H1 (cell line): ENCODE results near the gene ELAVL2. TPM values are rescaled to one million over a fixed set of nuclear protein-coding genes. Genes with fewer than 3 reads are reported as not detected.

Experiments used
- CTCF ChIA-PET: fragments of 300-600 bp; sonication (Branson Sonifier 250); formaldehyde crosslinking; loops from one replicate; lab custom pipeline; 2021; ENCODE audit not compliant: partially characterized antibody; lab: Charles Lee
- POLR2A ChIA-PET: fragments of 300-600 bp; sonication (Branson Sonifier 250); formaldehyde crosslinking; loops from one replicate; lab custom pipeline; 2021; ENCODE audit warnings: inconsistent platforms; ENCODE audit not compliant: partially characterized antibody; lab: Charles Lee
- DNase-seq, 2 experiments: peaks; one replicate each; pipeline versions ENCODE4 v3.0.0 to v3.0.0-alpha.2; 2010 to 2022; ENCODE audit warnings: low spot score in 2 of 2, low read depth in 1 of 2, mixed read lengths in 1 of 2
- FAIRE-seq: peaks from 2 replicates; lab custom pipeline; 2011; peaks lifted over from hg19 to GRCh38; lab: Jason Lieb, UNC
- H2AFZ ChIP-seq: 2 replicates; pipeline ENCODE4 v1.8.1; 2012; ENCODE audit warnings: low read length, inconsistent platforms
- H2AK5ac ChIP-seq: 2 replicates; pipeline ENCODE4 v1.6.1; 2013; ENCODE audit warnings: low read depth, low read length
- H2BK120ac ChIP-seq: replicated peaks from 2 replicates; pipeline ENCODE3; 2013; ENCODE audit warnings: low read depth, low read length, inconsistent platforms
- H2BK12ac ChIP-seq: 2 replicates; pipeline ENCODE4 v1.6.1; 2013; ENCODE audit warnings: low read depth, low read length
- H2BK15ac ChIP-seq: 2 replicates; pipeline ENCODE4 v1.6.1; 2013; ENCODE audit warnings: low read length
- H2BK20ac ChIP-seq: 2 replicates; pipeline ENCODE4 v1.6.1; 2013; ENCODE audit warnings: low read length
- H2BK5ac ChIP-seq: 2 replicates; pipeline ENCODE4 v1.6.1; 2013; ENCODE audit warnings: low read depth, low read length
- H3K14ac ChIP-seq: 2 replicates; pipeline ENCODE4 v1.6.1; 2013; ENCODE audit warnings: inconsistent platforms; ENCODE audit not compliant: insufficient read length
- H3K18ac ChIP-seq: 2 replicates; pipeline ENCODE4 v1.6.1; 2013; ENCODE audit warnings: low read length; ENCODE audit errors: extremely low read depth
- H3K23ac ChIP-seq: 2 replicates; pipeline ENCODE4 v1.6.1; 2013; ENCODE audit warnings: inconsistent platforms; ENCODE audit not compliant: insufficient read length
- H3K23me2 ChIP-seq: 2 replicates; pipeline ENCODE4 v1.6.1; 2013; ENCODE audit warnings: low read depth, low read length
- H3K27ac ChIP-seq: 2 replicates; pipeline ENCODE4 v1.6.1; 2011; ENCODE audit warnings: low read depth, low read length, inconsistent platforms
- H3K27me3 ChIP-seq, 4 experiments: replicated peaks in 1 of 4; 1 replicate in 1 of 4; 2 replicates in 3 of 4; pipeline versions ENCODE4 v1.6.1 to v1.8.1; 2011 to 2013; ENCODE audit warnings: low read length in 3 of 4, mild to moderate bottlenecking in 3 of 4, inconsistent platforms in 2 of 4, mixed read lengths in 2 of 4, moderate library complexity in 1 of 4; ENCODE audit not compliant: control insufficient read depth in 3 of 4, insufficient read depth in 3 of 4; ENCODE audit errors: extremely low read depth in 1 of 4
- H3K36me3 ChIP-seq, 4 experiments: 2 replicates each; pipeline versions ENCODE4 v1.6.1 to v1.8.1; 2011 to 2013; ENCODE audit warnings: mild to moderate bottlenecking in 4 of 4, low read length in 3 of 4, moderate library complexity in 2 of 4, control low read depth in 1 of 4, inconsistent platforms in 1 of 4; ENCODE audit not compliant: insufficient read depth in 4 of 4, control insufficient read depth in 2 of 4
- H3K4ac ChIP-seq: replicated peaks from 2 replicates; pipeline ENCODE3; 2013; ENCODE audit warnings: low read length, low read depth, mixed read lengths, inconsistent platforms; ENCODE audit not compliant: insufficient read length
- H3K4me1 ChIP-seq, 4 experiments: replicated peaks in 1 of 4; 1 replicate in 1 of 4; 2 replicates in 3 of 4; pipeline versions ENCODE4 v1.6.1 to v1.8.1; 2011 to 2013; ENCODE audit warnings: low read length in 3 of 4, inconsistent platforms in 2 of 4, mixed read lengths in 1 of 4; ENCODE audit not compliant: insufficient read depth in 4 of 4, control insufficient read depth in 3 of 4
- H3K4me2 ChIP-seq, 2 experiments: 2 replicates each; pipeline versions ENCODE4 v1.6.1 to v1.8.1; 2011 to 2013; ENCODE audit warnings: low read depth in 2 of 2, low read length in 2 of 2, control low read depth in 1 of 2, inconsistent platforms in 1 of 2, mild to moderate bottlenecking in 1 of 2; ENCODE audit not compliant: insufficient read depth in 1 of 2
- H3K4me3 ChIP-seq, 4 experiments: fragments of 200-600, 300-600 bp in 1 of 4; sonication (generic), shearing (Covaris generic), sonication (Bioruptor Twin) in 1 of 4; 2 replicates each; pipeline versions ENCODE4 v1.5.1 to v1.8.1; 2011 to 2016; ENCODE audit warnings: low read length in 4 of 4, low read depth in 3 of 4, control low read depth in 2 of 4, inconsistent platforms in 2 of 4, mild to moderate bottlenecking in 2 of 4, mixed read lengths in 1 of 4, moderate library complexity in 1 of 4; ENCODE audit not compliant: insufficient read depth in 2 of 4; ENCODE audit errors: extremely low read depth in 1 of 4
- H3K56ac ChIP-seq: replicated peaks from 2 replicates; pipeline ENCODE3; 2013; ENCODE audit warnings: low read depth, mild to moderate bottlenecking, mixed read lengths, low read length, inconsistent platforms; ENCODE audit not compliant: insufficient read length
- H3K79me1 ChIP-seq: 2 replicates; pipeline ENCODE4 v1.6.1; 2013; ENCODE audit warnings: low read depth, low read length, control low read depth
- H3K79me2 ChIP-seq, 2 experiments: 2 replicates each; pipeline versions ENCODE4 v1.6.1 to v1.8.1; 2012 to 2013; ENCODE audit warnings: low read length in 2 of 2, mild to moderate bottlenecking in 2 of 2, inconsistent platforms in 1 of 2; ENCODE audit not compliant: insufficient read depth in 2 of 2, control insufficient read depth in 1 of 2
- H3K9ac ChIP-seq, 4 experiments: replicated peaks in 1 of 4; 1 replicate in 1 of 4; 2 replicates in 3 of 4; pipeline versions ENCODE4 v1.6.1 to v1.8.1; 2011 to 2013; ENCODE audit warnings: low read depth in 3 of 4, low read length in 3 of 4, control low read depth in 2 of 4, mild to moderate bottlenecking in 2 of 4, moderate library complexity in 2 of 4, inconsistent platforms in 1 of 4; ENCODE audit errors: extremely low read depth in 1 of 4
- H3K9me3 ChIP-seq, 2 experiments: 2 replicates each; pipeline versions ENCODE4 v1.6.1 to v1.8.1; 2012 to 2013; ENCODE audit warnings: mild to moderate bottlenecking in 2 of 2, moderate library complexity in 2 of 2, control low read depth in 1 of 2, inconsistent platforms in 1 of 2, low read depth in 1 of 2, low read length in 1 of 2, mixed read lengths in 1 of 2; ENCODE audit not compliant: insufficient read depth in 2 of 2
- H4K20me1 ChIP-seq, 2 experiments: replicated peaks in 1 of 2; 2 replicates each; pipeline versions ENCODE3 to v1.8.1; 2011 to 2013; ENCODE audit warnings: inconsistent platforms in 2 of 2, low read length in 2 of 2, mild to moderate bottlenecking in 1 of 2; ENCODE audit not compliant: insufficient read depth in 2 of 2, control insufficient read depth in 1 of 2
- H4K5ac ChIP-seq: 2 replicates; pipeline ENCODE4 v1.6.1; 2013; ENCODE audit warnings: low read length, low read depth, mixed read lengths, inconsistent platforms; ENCODE audit not compliant: insufficient read length
- H4K8ac ChIP-seq: 2 replicates; pipeline ENCODE4 v1.8.0; 2013; ENCODE audit warnings: mild to moderate bottlenecking, moderate library complexity, low read length, inconsistent platforms; ENCODE audit not compliant: insufficient read depth; ENCODE audit errors: extremely low read depth
- H4K91ac ChIP-seq: replicated peaks from 2 replicates; pipeline ENCODE3; 2013; ENCODE audit warnings: low read length, mixed read lengths, inconsistent platforms; ENCODE audit not compliant: insufficient read length
- POLR2AphosphoS5 ChIP-seq: IDR thresholded peaks from 2 replicates; pipeline ENCODE4 v1.6.1; 2011; ENCODE audit warnings: low read depth, low read length
- polyA plus RNA-seq, 7 experiments: library from polyadenylated mRNA; depleted of rRNA in 3 of 7; stranded (reverse) in 5 of 7; unstranded in 2 of 7; fragments of >200 nt in 5 of 7; fragments of 200-250 nt in 2 of 7; gene quantifications; 1 replicate in 5 of 7; 2 replicates in 1 of 7; 4 replicates in 1 of 7; pipeline versions ENCODE4 v1.2.1 to v1.2.3, GENCODE V29; 2011 to 2013; ENCODE audit warnings: missing spikeins in 2 of 7, mixed read lengths in 2 of 7
- total RNA-seq: library from RNA; stranded (reverse); fragmentation: NEBNext Ultra II Directional; extraction: Animal tissue kit (Norgen Biotek cat#: 25700); gene quantifications from 2 replicates; pipeline ENCODE4 v1.2.1, GENCODE V29; 2021
- TF ChIP-seq, protein P1 (sequence below): IDR thresholded peaks from 2 replicates; pipeline ENCODE4 v1.6.1; 2012; ENCODE audit warnings: inconsistent platforms

The ELAVL2 gene
- total and polyA plus RNA-seq, 2 of the 8 experiments (the other 6 are each of a cell fraction or from before 2014, with no cell fraction given), result 4.9 to 21.9 TPM

DNA sequence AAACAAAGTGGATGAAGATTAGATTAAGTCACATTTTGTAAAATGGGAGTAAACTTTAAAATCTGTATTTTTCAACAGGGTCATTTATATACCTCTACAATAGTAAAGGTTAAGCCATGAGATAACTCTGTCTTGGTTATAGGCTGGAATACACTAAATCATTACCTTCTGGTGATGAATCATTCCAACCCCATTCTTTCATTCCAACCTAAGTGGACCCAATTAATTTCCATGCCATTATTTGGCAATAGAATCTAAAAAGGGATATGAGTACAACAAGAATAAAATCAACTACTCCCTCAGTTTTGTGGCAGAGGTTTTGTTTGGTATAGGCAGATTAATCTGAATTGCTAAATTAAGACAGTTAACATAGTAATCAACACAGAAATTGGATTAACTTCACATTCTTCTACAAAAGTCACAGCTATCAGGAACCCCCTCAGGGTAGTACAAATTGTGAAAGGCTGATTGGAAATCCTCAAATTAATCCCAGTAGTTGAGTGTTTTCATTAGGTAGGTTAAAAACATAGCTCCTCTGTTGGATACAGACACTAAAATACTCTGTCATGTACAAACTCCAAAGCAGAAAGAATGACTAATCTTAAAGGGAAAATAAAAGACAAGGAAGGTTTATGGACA is 54.2 kb downstream of the ELAVL2 start:
- no peak overlapping the region for H3K4me2 ChIP-seq
- peaks cover 5% of the 10 kb centered on the region; the same call in 1 of the 2 replicates for H3K79me1 ChIP-seq
- H4K5ac ChIP-seq, result no peak overlapping the region
- DNase-seq, result no peak
- H3K79me2 ChIP-seq, result peaks cover 5 to 99% of the 10 kb centered on the region in 2 experiments
- FAIRE-seq, result no peak
- no peak overlapping the region for H2BK5ac ChIP-seq
- no peak overlapping the region for H3K27ac ChIP-seq
- no peak overlapping the region for H2AK5ac ChIP-seq
- no peak overlapping the region for H2BK15ac ChIP-seq
- H2BK12ac ChIP-seq, result no peak overlapping the region
- H3K4me3 ChIP-seq, result no peak overlapping the region
- H4K8ac ChIP-seq, result no peak overlapping the region
- CTCF ChIA-PET, result interaction anchor here (1.2 kb wide), 1 partner anchor 10 kb away, joined by 4 read pairs; no protein-coding TSS in a partner anchor
- H3K9me3 ChIP-seq, result no peaks in the 10 kb centered on the region
- no peaks in the 10 kb centered on the region for H3K27me3 ChIP-seq
- no peak overlapping the region for H3K23ac ChIP-seq
- POLR2A ChIA-PET, result interaction anchor here (0.7 to 1.1 kb wide), 3 partner anchors 8 to 29 kb away, joined by 3 to 9 read pairs (median 3); no protein-coding TSS in a partner anchor
- TF ChIP-seq POLR2AphosphoS5, result no peak
- TF ChIP-seq, protein P1, sequence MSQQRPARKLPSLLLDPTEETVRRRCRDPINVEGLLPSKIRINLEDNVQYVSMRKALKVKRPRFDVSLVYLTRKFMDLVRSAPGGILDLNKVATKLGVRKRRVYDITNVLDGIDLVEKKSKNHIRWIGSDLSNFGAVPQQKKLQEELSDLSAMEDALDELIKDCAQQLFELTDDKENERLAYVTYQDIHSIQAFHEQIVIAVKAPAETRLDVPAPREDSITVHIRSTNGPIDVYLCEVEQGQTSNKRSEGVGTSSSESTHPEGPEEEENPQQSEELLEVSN, result no peak
- no peak overlapping the region for H4K91ac ChIP-seq
- no peaks in the 10 kb centered on the region for H3K23me2 ChIP-seq
- H3K9ac ChIP-seq, result no peak overlapping the region
- peaks cover 0 to 9% of the 10 kb centered on the region in 2 experiments for H4K20me1 ChIP-seq
- no peak overlapping the region for H2BK120ac ChIP-seq
- H3K4me1 ChIP-seq, result peaks cover 6 to 36% (median 23%) of the 10 kb centered on the region in 4 experiments; a peak in 6 of 7 replicates
- no peaks in the 10 kb centered on the region for H3K36me3 ChIP-seq
- no peak overlapping the region for H3K18ac ChIP-seq
- H3K56ac ChIP-seq, result no peak overlapping the region
- no peak overlapping the region for H2AFZ ChIP-seq
- H3K14ac ChIP-seq, result no peak overlapping the region
- H2BK20ac ChIP-seq, result no peak overlapping the region
- no peak overlapping the region for H3K4ac ChIP-seq
